GM12872 (cell line): ENCODE data around the gene MAST2.

Experiments used
- TF ChIP-seq, protein P1 (sequence below): IDR thresholded peaks from 3 replicates; pipeline ENCODE4 v1.5.1; 2011; ENCODE audit warnings: low read depth, mild to moderate bottlenecking, low read length, moderate library complexity; ENCODE audit not compliant: insufficient read depth

MAST2 gene

DNA sequence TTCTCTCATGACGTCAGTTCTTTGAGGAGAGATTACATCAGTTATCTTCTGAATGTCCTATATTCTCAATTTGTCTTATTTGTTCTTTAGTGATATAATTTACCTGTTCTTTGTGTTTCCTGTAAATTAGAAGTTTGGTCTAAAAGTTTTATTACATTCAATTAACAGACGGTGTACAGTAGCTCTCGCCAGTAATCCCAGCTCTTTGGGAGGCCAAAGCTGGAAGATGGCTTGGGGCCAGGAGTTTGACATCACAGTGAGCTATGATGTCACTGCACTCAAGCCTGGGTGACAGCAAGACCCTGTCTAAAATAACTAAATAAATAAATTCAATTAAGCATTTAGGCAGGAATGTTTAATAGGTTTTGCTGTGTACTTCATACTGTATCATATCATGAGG, 27.6 kb upstream of the MAST2 start:
- TF ChIP-seq, protein P1, sequence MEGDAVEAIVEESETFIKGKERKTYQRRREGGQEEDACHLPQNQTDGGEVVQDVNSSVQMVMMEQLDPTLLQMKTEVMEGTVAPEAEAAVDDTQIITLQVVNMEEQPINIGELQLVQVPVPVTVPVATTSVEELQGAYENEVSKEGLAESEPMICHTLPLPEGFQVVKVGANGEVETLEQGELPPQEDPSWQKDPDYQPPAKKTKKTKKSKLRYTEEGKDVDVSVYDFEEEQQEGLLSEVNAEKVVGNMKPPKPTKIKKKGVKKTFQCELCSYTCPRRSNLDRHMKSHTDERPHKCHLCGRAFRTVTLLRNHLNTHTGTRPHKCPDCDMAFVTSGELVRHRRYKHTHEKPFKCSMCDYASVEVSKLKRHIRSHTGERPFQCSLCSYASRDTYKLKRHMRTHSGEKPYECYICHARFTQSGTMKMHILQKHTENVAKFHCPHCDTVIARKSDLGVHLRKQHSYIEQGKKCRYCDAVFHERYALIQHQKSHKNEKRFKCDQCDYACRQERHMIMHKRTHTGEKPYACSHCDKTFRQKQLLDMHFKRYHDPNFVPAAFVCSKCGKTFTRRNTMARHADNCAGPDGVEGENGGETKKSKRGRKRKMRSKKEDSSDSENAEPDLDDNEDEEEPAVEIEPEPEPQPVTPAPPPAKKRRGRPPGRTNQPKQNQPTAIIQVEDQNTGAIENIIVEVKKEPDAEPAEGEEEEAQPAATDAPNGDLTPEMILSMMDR: no peak

GRCh38 chr1:45785583-45785982, 17.8 kb upstream of the MAST2 start:
- TF ChIP-seq, protein P1: no peak

GRCh38 chr1:45787905-45788304, 15.5 kb upstream of the MAST2 start:
- TF ChIP-seq, protein P1: no peak

DNA sequence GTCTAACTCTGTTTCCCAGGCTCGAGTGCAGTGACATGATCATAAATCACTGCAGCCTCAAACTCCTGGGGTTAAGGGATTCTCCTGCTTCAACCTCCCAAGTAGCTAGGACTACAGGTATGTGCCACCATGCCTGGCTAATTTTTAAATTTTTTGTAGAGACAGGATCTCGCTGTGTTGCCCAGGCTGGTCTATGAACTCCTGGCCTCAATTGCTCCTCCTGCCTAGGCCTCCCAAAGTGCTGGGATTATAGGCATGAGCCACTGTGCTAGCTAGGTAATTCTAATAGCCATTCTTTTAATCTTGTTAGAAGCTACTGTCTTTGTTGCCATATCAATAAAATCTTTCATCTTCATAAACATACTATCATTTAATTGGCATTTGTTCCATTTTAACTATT, 13.8 kb upstream of the MAST2 start:
- TF ChIP-seq, protein P1: no peak

DNA sequence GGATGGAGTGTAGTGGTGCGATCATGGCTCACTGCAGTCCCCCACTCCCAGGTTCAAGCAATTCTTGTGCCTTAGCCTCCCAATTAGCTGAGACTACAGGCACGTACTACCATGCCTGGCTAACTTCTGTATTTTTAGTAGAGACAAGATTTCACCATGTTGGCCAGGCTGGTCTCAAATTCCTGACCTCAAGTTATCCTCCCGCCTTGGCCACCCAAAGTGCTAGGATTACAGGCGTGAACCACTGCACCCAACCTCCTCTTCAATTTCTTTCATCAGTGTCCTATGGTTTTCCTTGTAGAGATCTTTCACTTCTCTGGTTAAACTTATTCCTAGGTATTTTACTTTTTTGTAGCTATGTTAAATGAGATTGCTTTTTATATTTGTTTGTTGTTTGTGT, 10.7 kb upstream of the MAST2 start:
- TF ChIP-seq, protein P1: no peak

- TF ChIP-seq, protein P1: no peak
Measured at GRCh38 chr1:45793942-45794604, 9.3 kb upstream of the MAST2 start.

DNA sequence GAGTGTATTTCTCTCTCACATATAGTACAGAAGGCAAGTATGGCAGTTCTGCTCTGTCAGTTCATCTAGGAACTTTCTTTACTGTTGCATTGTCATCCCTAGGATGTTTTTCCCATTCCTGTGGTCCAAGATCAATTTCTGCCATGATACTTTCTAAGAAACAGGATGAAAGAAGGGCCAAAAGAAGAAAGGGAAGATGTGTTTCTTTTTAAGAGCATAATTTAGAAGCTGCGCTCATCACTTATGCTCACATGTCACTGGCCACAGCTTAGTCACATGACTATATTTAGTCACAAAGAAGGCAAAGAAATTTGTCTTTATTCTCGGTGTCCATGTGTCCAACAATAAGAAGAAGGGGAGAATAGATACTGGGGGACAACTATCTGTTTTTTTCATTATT, 7.0 kb upstream of the MAST2 start:
- TF ChIP-seq, protein P1: no peak
